Body of pancreas (tissue), 4 donors: Measurements from ENCODE around the gene CLEC1A. TPM values are rescaled to one million over a fixed set of nuclear protein-coding genes. Genes with fewer than 3 reads are reported as not detected.

Experiments used
- ATAC-seq: fragments of 150-250 bp; one replicate; pipeline ENCODE4 v1.9.1; 2016
- DNase-seq, 4 donors: peaks; one replicate each; pipeline ENCODE4 v3.0.0-alpha.2; 2019
- H3K27ac ChIP-seq, 4 donors: fragments of 200-600 bp; sonication (generic); 1 replicate in 3 of 4; 2 replicates in 1 of 4; pipeline versions ENCODE4 v1.5.1 to v1.6.1; 2016 to 2019; ENCODE audit warnings: mild to moderate bottlenecking in 1 of 4, mixed read lengths in 1 of 4, moderate library complexity in 1 of 4
- H3K27me3 ChIP-seq, 2 donors: fragments of 200-600 bp; sonication (generic); one replicate each; pipeline ENCODE4 v1.6.0; 2016; ENCODE audit warnings: mild to moderate bottlenecking in 1 of 2
- H3K36me3 ChIP-seq, 2 donors: fragments of 200-600 bp; sonication (generic); replicated peaks in 1 of 2; 2 replicates each; pipeline ENCODE4 v1.5.1; 2016; ENCODE audit warnings: low read depth in 2 of 2; ENCODE audit not compliant: insufficient read depth in 1 of 2
- H3K4me1 ChIP-seq: fragments of 200-600 bp; sonication (generic); one replicate; pipeline ENCODE4 v1.6.0; 2016
- H3K4me3 ChIP-seq, 2 donors: fragments of 200-600 bp; sonication (generic); 1 replicate in 1 of 2; 2 replicates in 1 of 2; pipeline ENCODE4 v1.5.1; 2016 to 2019
- H3K9me3 ChIP-seq, 3 donors: fragments of 200-600 bp; sonication (generic); 1 replicate in 2 of 3; 2 replicates in 1 of 3; pipeline ENCODE4 v1.5.1; 2016
- POLR2A ChIP-seq, 3 donors: fragments of 450-650 bp; IDR thresholded peaks; one replicate each; pipeline ENCODE4 v1.6.1; 2016; ENCODE audit warnings: antibody characterized with exemption in 3 of 3, mild to moderate bottlenecking in 2 of 3
- WGBS, 2 donors: methylation state at CpG; one replicate each; pipeline ENCODE4 v1.1.5; 2017; 5-methylcytosine and 5-hydroxymethylcytosine counted together
- intact Hi-C: fragments of 100-400 bp; cut with DNase I; formaldehyde crosslinking; loops from one replicate; pipeline ENCODE4 v1.15.1; 2023
- total RNA-seq, 2 donors: library from RNA; depleted of rRNA; stranded (reverse); fragments of >200 nt; gene quantifications; one replicate each; pipeline ENCODE4 v1.1.0, GENCODE V29; 2016
- TF ChIP-seq, protein P1 (sequence below), 7 experiments: fragments of 450-650 bp in 4 of 7; fragments of 200-600 bp in 3 of 7; sonication (generic) in 3 of 7; IDR thresholded peaks; one replicate each; pipeline ENCODE4 v1.5.1; 2016 to 2019; ENCODE audit warnings: antibody characterized with exemption in 7 of 7

The CLEC1A gene
- total RNA-seq, 2 donors from 2014 or later: 1.3 to 2.6 TPM

DNA sequence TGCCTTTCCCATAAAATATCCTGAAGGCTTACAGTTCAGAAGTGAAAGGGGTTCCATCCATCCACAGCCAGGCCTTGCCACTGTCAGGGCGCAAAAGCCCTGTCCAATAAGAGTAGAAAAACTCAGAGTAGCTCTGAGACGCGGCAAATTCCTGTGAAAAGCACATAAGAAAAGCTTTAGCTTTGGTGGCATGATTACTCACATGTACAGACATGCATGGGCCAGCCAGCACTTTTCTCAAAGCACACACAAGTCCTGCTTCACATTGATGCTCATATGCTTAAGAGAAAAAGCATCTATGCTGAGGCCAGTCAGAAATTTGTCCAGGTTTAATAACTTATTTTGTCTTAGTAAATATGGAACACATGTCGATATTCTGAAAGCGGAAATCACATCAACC lies 25.5 kb downstream of the CLEC1A start:
- no peak overlapping the region for H3K27ac ChIP-seq
- ATAC-seq: no peak
- WGBS, 2 donors: 90 to 91% methylated on average over 5 of the region's 5 CpGs
- DNase-seq: no peak
- H3K4me1 ChIP-seq: no peaks in the 10 kb centered on the region
- no peak for TF ChIP-seq POLR2A (IDR thresholded peaks at IDR 0.05)
- TF ChIP-seq, protein P1, sequence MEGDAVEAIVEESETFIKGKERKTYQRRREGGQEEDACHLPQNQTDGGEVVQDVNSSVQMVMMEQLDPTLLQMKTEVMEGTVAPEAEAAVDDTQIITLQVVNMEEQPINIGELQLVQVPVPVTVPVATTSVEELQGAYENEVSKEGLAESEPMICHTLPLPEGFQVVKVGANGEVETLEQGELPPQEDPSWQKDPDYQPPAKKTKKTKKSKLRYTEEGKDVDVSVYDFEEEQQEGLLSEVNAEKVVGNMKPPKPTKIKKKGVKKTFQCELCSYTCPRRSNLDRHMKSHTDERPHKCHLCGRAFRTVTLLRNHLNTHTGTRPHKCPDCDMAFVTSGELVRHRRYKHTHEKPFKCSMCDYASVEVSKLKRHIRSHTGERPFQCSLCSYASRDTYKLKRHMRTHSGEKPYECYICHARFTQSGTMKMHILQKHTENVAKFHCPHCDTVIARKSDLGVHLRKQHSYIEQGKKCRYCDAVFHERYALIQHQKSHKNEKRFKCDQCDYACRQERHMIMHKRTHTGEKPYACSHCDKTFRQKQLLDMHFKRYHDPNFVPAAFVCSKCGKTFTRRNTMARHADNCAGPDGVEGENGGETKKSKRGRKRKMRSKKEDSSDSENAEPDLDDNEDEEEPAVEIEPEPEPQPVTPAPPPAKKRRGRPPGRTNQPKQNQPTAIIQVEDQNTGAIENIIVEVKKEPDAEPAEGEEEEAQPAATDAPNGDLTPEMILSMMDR (IDR thresholded peaks at IDR 0.05): no peak
- H3K9me3 ChIP-seq: no peaks in the 10 kb centered on the region
- no peak overlapping the region for H3K4me3 ChIP-seq
- H3K36me3 ChIP-seq: no peaks in the 10 kb centered on the region
- intact Hi-C loops: no loop called here
- no peaks in the 10 kb centered on the region for H3K27me3 ChIP-seq

DNA sequence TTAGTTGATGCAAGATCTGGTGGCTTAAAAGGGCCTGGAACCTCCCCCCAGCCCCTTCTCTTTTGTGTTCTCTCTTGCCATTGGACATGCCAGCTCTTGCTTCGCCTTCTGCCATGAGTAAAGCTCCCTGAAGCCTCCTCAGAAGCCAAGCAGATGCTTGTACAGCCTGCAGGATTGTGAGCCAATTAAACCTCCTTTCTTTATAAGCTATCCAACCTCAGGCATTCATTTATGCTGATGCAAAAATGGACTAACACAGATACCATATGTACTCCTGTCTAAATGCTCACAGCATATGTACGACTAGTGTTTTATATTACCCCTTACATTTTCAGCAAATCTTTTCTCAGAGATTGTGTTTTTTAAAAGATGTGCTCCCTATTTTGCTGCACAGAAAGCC lies 26.7 kb downstream of the CLEC1A start:
- Histone ChIP-seq H3K27ac (no peak overlapping the region), H3K36me3 (no peaks in the 10 kb centered on the region), H3K9me3 (no peaks in the 10 kb centered on the region), H3K4me3 (no peak overlapping the region), H3K27me3 (no peaks in the 10 kb centered on the region), H3K4me1 (no peaks in the 10 kb centered on the region)
- intact Hi-C loops: no loop called here
- 78 to 81% methylated on average over 2 of the region's 2 CpGs for WGBS, 2 donors
- TF ChIP-seq, protein P1 (IDR thresholded peaks at IDR 0.05): no peak
- TF ChIP-seq POLR2A (IDR thresholded peaks at IDR 0.05): no peak
- ATAC-seq (no peak), DNase-seq (no peak)

DNA sequence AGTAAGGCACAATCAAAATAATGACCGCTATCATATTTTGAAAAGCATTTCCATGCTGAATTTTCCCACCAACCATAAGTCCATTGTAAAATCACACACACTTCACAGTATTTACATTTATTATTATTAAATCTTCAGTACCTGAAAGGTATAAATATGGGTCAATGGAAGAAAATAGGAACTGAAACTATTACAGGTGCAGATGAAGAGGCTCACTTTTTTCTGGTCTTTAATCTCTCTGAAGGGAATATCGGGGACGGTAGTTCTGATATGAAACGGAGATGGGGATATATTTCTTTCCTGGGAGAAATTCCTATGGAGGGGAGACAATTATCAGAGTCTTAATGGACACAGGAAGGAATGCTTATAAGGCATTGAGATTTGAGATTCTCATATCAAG lies 28.4 kb downstream of the CLEC1A start:
- Histone ChIP-seq H3K4me1 (no peaks in the 10 kb centered on the region), H3K4me3 (no peak overlapping the region), H3K36me3 (no peaks in the 10 kb centered on the region), H3K27me3 (no peaks in the 10 kb centered on the region), H3K27ac (no peak overlapping the region), H3K9me3 (no peaks in the 10 kb centered on the region)
- TF ChIP-seq, protein P1 (IDR thresholded peaks at IDR 0.05): no peak
- TF ChIP-seq POLR2A (IDR thresholded peaks at IDR 0.05): no peak
- DNase-seq (no peak), ATAC-seq (no peak)
- 73 to 86% methylated on average over 4 of the region's 4 CpGs for WGBS, 2 donors
- intact Hi-C loops: no loop called here

DNA sequence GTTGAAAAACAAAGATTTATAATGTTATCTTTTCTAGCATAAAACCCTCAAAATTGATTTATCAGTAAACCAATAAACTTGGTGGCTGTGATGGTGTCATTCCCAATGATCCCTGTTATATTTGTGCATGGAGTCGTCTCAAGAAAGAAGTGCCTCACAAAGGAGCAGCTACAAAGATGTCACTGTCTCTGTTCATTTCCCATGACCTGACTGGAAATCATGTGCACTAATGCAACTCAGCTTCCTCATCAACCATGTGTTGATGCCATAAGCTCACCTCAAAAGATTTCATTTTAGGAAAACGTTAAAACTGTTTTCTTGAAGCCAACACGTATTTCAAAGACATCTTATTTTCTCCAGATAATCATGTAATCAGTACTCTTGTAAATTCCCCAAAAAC lies 28.8 kb downstream of the CLEC1A start:
- 11 to 12% methylated on average over 3 of the region's 3 CpGs for WGBS, 2 donors
- H3K4me3 ChIP-seq: no peak overlapping the region
- no peaks in the 10 kb centered on the region for H3K9me3 ChIP-seq
- intact Hi-C loops: no loop called here
- H3K36me3 ChIP-seq: no peaks in the 10 kb centered on the region
- H3K27ac ChIP-seq: no peak overlapping the region
- no peak for TF ChIP-seq POLR2A (IDR thresholded peaks at IDR 0.05)
- TF ChIP-seq, protein P1 (IDR thresholded peaks at IDR 0.05): no peak
- no peaks in the 10 kb centered on the region for H3K27me3 ChIP-seq
- no peak for DNase-seq
- no peak for ATAC-seq
- no peaks in the 10 kb centered on the region for H3K4me1 ChIP-seq

DNA sequence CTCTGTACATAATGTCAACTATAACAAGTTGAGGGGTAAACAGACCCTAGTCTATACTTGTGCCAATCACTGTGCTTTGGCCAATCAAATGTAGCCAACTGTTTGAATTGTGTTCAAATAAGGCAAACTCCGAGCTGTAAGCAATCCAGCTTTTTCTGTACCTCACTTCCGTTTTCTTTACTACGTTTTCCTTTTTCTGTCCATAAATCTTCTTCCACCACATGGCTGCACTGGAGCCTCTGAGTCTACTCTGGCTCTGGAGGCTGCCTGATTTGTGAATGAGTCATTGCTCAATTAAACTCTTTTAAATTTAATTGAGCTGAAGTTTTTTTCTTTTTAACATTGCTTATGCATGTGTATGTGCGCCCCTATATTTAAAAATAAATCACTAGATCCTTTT lies 29.7 kb downstream of the CLEC1A start:
- peak overlapping the region in 2 of 4 donors; percentile 23 to 46 for H3K27ac ChIP-seq
- no peaks in the 10 kb centered on the region for H3K27me3 ChIP-seq
- TF ChIP-seq POLR2A (IDR thresholded peaks at IDR 0.05): no peak
- TF ChIP-seq, protein P1 (IDR thresholded peaks at IDR 0.05): no peak
- H3K4me1 ChIP-seq: no peaks in the 10 kb centered on the region
- H3K36me3 ChIP-seq: no peaks in the 10 kb centered on the region
- WGBS, 2 donors: 52 to 53% methylated on average over 4 of the region's 4 CpGs
- ATAC-seq: no peak
- intact Hi-C loops: no loop called here
- peak in 1 of 4 donors; percentile 32 for DNase-seq
- no peaks in the 10 kb centered on the region for H3K9me3 ChIP-seq
- H3K4me3 ChIP-seq: no peak overlapping the region
